CD4-positive, CD25-positive, alpha-beta regulatory T cell (primary cell): ENCODE measurements around the gene PTTG1. TPM values are rescaled to one million over a fixed set of nuclear protein-coding genes. Genes with fewer than 3 reads are reported as not detected.

Source experiments
- ATAC-seq, 2 donors: fragments of 150-1000 bp; cut with Tn5 transposase; one replicate each; pipeline ENCODE4 v1.10.0; 2021; ENCODE audit warnings: low read depth in 2 of 2, moderate number of reproducible peaks in 2 of 2, moderate library complexity in 1 of 2
- DNase-seq, 3 donors: peaks; one replicate each; pipeline versions ENCODE4 v3.0.0 to v3.0.0-alpha.2; 2012 to 2022; ENCODE audit warnings: mixed read lengths in 1 of 3
- H3K27ac ChIP-seq: one replicate; pipeline ENCODE4 v1.7.0; 2013; ENCODE audit warnings: mild to moderate bottlenecking, low read length; ENCODE audit not compliant: insufficient read depth, poor library complexity, severe bottlenecking
- H3K27me3 ChIP-seq: one replicate; pipeline ENCODE4 v1.7.0; 2013; ENCODE audit warnings: low read length; ENCODE audit not compliant: control insufficient read depth, insufficient read depth
- H3K36me3 ChIP-seq: one replicate; pipeline ENCODE4 v1.7.0; 2013; ENCODE audit warnings: mild to moderate bottlenecking, low read length, moderate library complexity; ENCODE audit not compliant: control insufficient read depth, insufficient read depth
- H3K4me1 ChIP-seq: 2 replicates; pipeline ENCODE4 v1.7.0; 2013; ENCODE audit warnings: mild to moderate bottlenecking, low read length; ENCODE audit not compliant: insufficient read depth, control insufficient read depth, poor library complexity, severe bottlenecking
- H3K4me3 ChIP-seq: one replicate; pipeline ENCODE4 v1.7.0; 2013; ENCODE audit warnings: low read depth, mild to moderate bottlenecking, low read length, moderate library complexity
- H3K9me3 ChIP-seq, 2 experiments: 1 replicate in 1 of 2; 2 replicates in 1 of 2; pipeline ENCODE4 v1.7.0; 2013; ENCODE audit warnings: low read length in 2 of 2, mild to moderate bottlenecking in 1 of 2, moderate library complexity in 1 of 2; ENCODE audit not compliant: control insufficient read depth in 2 of 2
- H3K27ac Mint-ChIP-seq, 3 donors: one replicate each; pipeline ENCODE4 v1.8.0; 2020 to 2022; ENCODE audit warnings: mild to moderate bottlenecking in 3 of 3, mixed read lengths in 3 of 3, moderate library complexity in 2 of 3
- H3K27me3 Mint-ChIP-seq: one replicate; pipeline ENCODE4 v1.8.0; 2022; ENCODE audit warnings: mild to moderate bottlenecking, mixed read lengths
- H3K36me3 Mint-ChIP-seq: one replicate; pipeline ENCODE4 v1.8.0; 2020; ENCODE audit warnings: mixed read lengths
- H3K4me1 Mint-ChIP-seq, 4 donors: one replicate each; pipeline ENCODE4 v1.8.0; 2020 to 2022; ENCODE audit warnings: mixed read lengths in 4 of 4, mild to moderate bottlenecking in 1 of 4
- H3K4me3 Mint-ChIP-seq, 4 donors: one replicate each; pipeline ENCODE4 v1.8.0; 2020 to 2022; ENCODE audit warnings: mild to moderate bottlenecking in 4 of 4, mixed read lengths in 4 of 4, moderate library complexity in 3 of 4
- H3K9me3 Mint-ChIP-seq, 7 donors: one replicate each; pipeline ENCODE4 v1.8.0; 2020 to 2022; ENCODE audit warnings: mixed read lengths in 7 of 7, mild to moderate bottlenecking in 3 of 7, moderate library complexity in 2 of 7
- polyA plus RNA-seq, 4 donors: library from polyadenylated mRNA; unstranded; fragments of 300-500 nt; fragmentation: Illumina TruSeq; gene quantifications; one replicate each; pipeline ENCODE4 v1.2.3, GENCODE V29; 2021
- total RNA-seq: library from RNA; stranded (reverse); gene quantifications from one replicate; pipeline ENCODE4 v1.2.3, GENCODE V29; 2022

PTTG1 gene
- total and polyA plus RNA-seq, 5 donors from 2014 or later = 44.5 to 148 (median 100) TPM

- peak overlapping the region in 1 of 3 donors; percentile 41 for H3K27ac Mint-ChIP-seq
- Histone ChIP-seq H3K27me3 (no peaks in the 10 kb centered on the region), H3K4me3 (no peak overlapping the region), H3K27ac (no peak overlapping the region), H3K4me1 (peaks cover 11% of the 10 kb centered on the region), H3K9me3 (no peaks in the 10 kb centered on the region), H3K36me3 (peaks cover 23% of the 10 kb centered on the region)
- H3K36me3 Mint-ChIP-seq = peaks cover 8% of the 10 kb centered on the region
- DNase-seq (no peak), ATAC-seq (no peak)
- H3K9me3 Mint-ChIP-seq = no peaks in the 10 kb centered on the region
- H3K27me3 Mint-ChIP-seq = no peaks in the 10 kb centered on the region
- H3K4me3 Mint-ChIP-seq = peak overlapping the region; percentile 91 to 96 (median 92)
- H3K4me1 Mint-ChIP-seq = peaks cover 8 to 17% (median 13%) of the 10 kb centered on the region in 4 donors
These were observed 22.8 kb upstream of the PTTG1 start for GRCh38 chr5:160398806-160399205.

DNA sequence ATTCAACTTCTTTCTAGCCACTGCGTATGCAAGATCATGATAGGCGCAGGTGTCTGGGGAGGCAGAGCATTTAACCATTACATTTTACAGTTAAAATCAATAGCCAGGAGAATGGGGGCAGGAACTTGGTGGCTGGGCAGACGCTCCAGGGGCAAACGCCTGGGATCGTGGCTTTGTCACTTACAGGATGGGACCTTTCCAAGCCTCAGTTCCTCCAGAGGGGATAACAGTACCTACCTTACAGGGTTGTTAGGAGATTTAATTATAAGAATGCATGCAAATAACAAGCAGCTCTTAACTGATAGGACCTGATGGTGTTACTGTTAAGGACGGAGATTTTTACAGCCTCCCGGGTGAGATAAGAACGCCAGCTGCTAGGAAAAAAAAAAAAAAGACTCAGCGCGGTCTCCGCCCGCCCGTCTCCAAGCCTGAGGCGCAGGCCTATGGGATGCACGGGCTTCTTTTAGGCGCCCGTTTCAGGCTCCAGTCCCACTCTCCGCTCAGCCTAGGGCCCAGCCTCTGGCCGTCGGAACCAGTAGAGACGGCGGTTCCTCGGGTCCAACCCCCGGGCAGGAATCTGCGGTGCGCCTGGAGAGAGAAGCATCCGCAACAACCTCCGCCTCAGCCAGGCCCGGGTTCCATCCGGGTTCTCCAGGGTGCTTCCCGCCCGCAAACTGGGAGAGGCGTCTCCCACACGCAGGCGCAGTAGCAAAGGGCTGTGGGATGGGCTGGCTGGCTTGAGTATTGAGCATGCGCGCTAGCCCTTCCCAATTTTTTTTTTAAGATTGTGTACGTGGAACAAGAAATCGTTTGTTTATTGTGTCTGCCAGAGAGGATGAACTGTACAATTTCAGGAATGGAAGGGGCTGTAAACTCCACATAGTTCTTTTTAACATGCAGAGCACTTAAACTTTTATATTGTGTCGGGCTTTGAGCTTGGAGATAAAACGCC, 22.0 kb upstream of the PTTG1 start, which contains the start of gene FAM200C:
Gene FAM200C (minus strand): TSS at position 653 of the 952 bp plus-strand sequence. CDS start 4,564 bp downstream, outside the sequence.
- H3K4me1 ChIP-seq = peaks cover 11% of the 10 kb centered on the region
- Mint-ChIP-seq H3K27ac (peak within 1 kb of the TSS; percentile 42 to 91 (median 88)), H3K9me3 (no peaks in the 10 kb centered on the region), H3K4me1 (peaks cover 8 to 17% (median 13%) of the 10 kb centered on the region in 4 donors), H3K4me3 (peak within 1 kb of the TSS; percentile 91 to 96 (median 92)), H3K27me3 (no peaks in the 10 kb centered on the region), H3K36me3 (peaks cover 15% of the 10 kb centered on the region)
- no peaks in the 10 kb centered on the region for H3K9me3 ChIP-seq
- ATAC-seq = peak; percentile 54 to 55
- peaks cover 32% of the 10 kb centered on the region for H3K36me3 ChIP-seq
- H3K27me3 ChIP-seq = no peaks in the 10 kb centered on the region
- peak within 1 kb of the TSS; percentile 88 for H3K4me3 ChIP-seq
- peak; percentile 40 to 71 (median 53) for DNase-seq
- peak within 1 kb of the TSS; percentile 8 for H3K27ac ChIP-seq

DNA sequence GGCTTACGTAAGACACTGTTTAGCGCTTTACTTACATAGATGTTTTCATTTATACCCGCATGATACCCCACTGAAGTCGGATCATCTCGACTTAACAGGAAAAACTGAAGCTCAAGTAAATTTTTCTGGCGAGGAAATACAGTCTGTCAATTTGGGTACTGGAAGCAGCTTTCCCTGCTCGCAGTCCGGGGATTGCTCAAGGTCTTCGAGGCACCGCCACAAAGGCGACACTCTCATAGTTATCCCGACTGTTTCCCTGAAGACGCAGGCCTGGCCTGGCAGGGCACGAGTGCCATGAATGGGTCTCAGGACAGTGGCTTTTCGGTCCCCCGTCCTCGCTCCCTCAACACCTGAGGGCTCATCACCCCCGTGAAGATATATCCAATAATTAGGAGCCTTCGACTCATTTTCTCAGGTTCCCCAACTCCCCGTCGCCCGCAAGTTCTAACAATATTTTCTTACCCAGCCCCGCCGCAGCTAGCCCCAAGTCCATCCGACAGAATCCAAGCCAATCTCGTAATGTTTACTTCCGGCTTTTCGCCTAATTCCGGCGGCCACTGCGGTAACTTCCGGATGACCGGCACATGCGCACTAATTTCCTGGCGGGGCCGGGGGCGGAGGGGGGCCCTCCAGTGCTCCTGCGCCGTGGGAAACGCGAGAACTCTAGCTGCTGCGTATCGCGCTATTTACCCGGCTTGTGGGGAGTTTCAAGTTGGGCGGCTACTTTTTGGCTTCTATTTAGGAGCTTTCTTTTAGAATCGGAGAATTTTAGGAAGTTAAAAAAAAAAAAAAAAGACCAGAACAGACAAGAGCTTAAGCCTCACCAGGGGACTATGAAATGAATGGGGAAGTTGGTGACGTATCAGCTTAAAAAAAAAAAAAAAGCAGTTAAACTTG, 2.8 kb upstream of the PTTG1 start, which contains the start of gene SLU7:
Gene SLU7 (minus strand): TSS at position 521 of the 897 bp plus-strand sequence. CDS start 3,787 bp downstream, outside the sequence.
- peaks cover 57% of the 10 kb centered on the region for H3K4me1 ChIP-seq
- H3K27ac ChIP-seq = peak within 1 kb of the TSS; percentile 90
- no peaks in the 10 kb centered on the region for H3K27me3 ChIP-seq
- DNase-seq (peak; percentile 86 to 96 (median 91)), ATAC-seq (peak; percentile 74 to 77)
- Mint-ChIP-seq H3K36me3 (peaks cover 13% of the 10 kb centered on the region), H3K4me1 (peaks cover 42 to 86% (median 68%) of the 10 kb centered on the region in 4 donors), H3K9me3 (no peaks in the 10 kb centered on the region), H3K4me3 (peak within 1 kb of the TSS; percentile 96 to 99 (median 97)), H3K27ac (peak within 1 kb of the TSS; percentile 98 to 100 (median 99)), H3K27me3 (peaks cover 5% of the 10 kb centered on the region)
- peaks cover 15% of the 10 kb centered on the region for H3K36me3 ChIP-seq
- H3K9me3 ChIP-seq = no peaks in the 10 kb centered on the region
- peak within 1 kb of the TSS; percentile 90 for H3K4me3 ChIP-seq

DNA sequence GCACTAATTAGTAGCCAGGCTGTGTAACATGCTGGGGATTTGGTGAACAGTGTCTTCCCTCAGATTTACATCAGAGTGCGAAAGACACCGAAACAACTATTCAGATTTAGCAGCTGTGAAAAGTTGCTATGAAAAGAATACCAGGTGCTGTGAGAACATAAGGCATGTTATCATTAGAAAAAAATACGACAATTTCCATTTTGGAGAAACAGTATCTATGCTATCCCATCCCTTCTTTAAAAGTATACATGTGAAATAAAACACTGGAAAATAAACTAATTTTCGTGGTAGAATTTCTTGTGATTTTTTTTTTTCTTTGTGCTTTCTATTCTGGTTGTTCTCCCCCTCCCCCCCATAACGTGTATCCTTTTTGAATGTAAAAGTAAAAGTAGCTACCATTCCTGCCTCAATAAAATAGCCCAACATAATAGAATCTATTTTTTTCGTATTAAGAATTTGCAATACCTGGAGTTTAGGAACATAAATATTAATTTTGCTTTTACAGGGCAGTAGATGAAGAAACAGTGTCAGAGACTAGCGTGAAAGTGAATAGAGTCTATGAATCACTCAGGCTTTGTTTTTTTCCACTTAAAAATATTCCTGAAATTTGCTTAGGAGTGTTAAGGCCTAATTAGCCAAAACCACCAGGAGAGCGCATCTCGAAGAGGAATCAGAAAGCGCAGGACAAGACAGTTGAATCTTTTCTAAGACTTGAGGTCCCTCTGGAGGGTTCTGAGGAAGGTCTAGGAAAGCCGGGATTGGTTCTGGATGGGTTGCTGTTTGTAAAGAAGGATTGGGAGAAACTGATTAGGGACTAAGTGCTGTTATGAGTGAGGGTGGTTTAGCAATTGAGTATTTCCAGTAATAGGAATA, 2.0 kb upstream of the PTTG1 start:
- peaks cover 6% of the 10 kb centered on the region for H3K36me3 ChIP-seq
- H3K4me3 Mint-ChIP-seq = peak overlapping the region; percentile 96 to 99 (median 97)
- H3K27ac ChIP-seq = peak overlapping the region; percentile 90
- H3K27me3 ChIP-seq = no peaks in the 10 kb centered on the region
- peak overlapping the region; percentile 90 for H3K4me3 ChIP-seq
- H3K27ac Mint-ChIP-seq = peak overlapping the region; percentile 98 to 100 (median 99)
- no peaks in the 10 kb centered on the region for H3K9me3 ChIP-seq
- peak in 1 of 3 donors; percentile 37 for DNase-seq
- peaks cover 5% of the 10 kb centered on the region for H3K27me3 Mint-ChIP-seq
- peaks cover 51 to 95% (median 77%) of the 10 kb centered on the region in 4 donors for H3K4me1 Mint-ChIP-seq
- no peaks in the 10 kb centered on the region for H3K9me3 Mint-ChIP-seq
- peaks cover 66% of the 10 kb centered on the region for H3K4me1 ChIP-seq
- ATAC-seq = no peak
- H3K36me3 Mint-ChIP-seq = peaks cover 11% of the 10 kb centered on the region

GRCh38 chr5:160420331-160420610, 1.4 kb upstream of the PTTG1 start:
- Mint-ChIP-seq H3K36me3 (peaks cover 5% of the 10 kb centered on the region), H3K4me3 (peak overlapping the region; percentile 96 to 99 (median 97)), H3K9me3 (no peaks in the 10 kb centered on the region), H3K27ac (peak overlapping the region; percentile 58 to 99 (median 98)), H3K27me3 (peaks cover 5% of the 10 kb centered on the region), H3K4me1 (peaks cover 57 to 96% (median 78%) of the 10 kb centered on the region in 4 donors)
- ATAC-seq = no peak
- Histone ChIP-seq H3K27me3 (no peaks in the 10 kb centered on the region), H3K9me3 (no peaks in the 10 kb centered on the region), H3K36me3 (peaks cover 2% of the 10 kb centered on the region), H3K4me3 (peak overlapping the region; percentile 90), H3K4me1 (peaks cover 72% of the 10 kb centered on the region), H3K27ac (peak overlapping the region; percentile 90)
- no peak for DNase-seq

- H3K4me1 Mint-ChIP-seq = peaks cover 48 to 77% (median 63%) of the 10 kb centered on the region in 4 donors
- Histone ChIP-seq H3K27me3 (no peaks in the 10 kb centered on the region), H3K36me3 (no peaks in the 10 kb centered on the region), H3K4me1 (peaks cover 64% of the 10 kb centered on the region), H3K4me3 (peak overlapping the region; percentile 92), H3K27ac (peak overlapping the region; percentile 88), H3K9me3 (no peaks in the 10 kb centered on the region)
- peak overlapping the region; percentile 96 to 97 (median 96) for H3K4me3 Mint-ChIP-seq
- peaks cover 2% of the 10 kb centered on the region for H3K36me3 Mint-ChIP-seq
- no peaks in the 10 kb centered on the region for H3K9me3 Mint-ChIP-seq
- peak overlapping the region; percentile 91 to 97 (median 96) for H3K27ac Mint-ChIP-seq
- peaks cover 5% of the 10 kb centered on the region for H3K27me3 Mint-ChIP-seq
- DNase-seq = no peak
- peak; percentile 6 to 12 for ATAC-seq
These were observed 1.4 kb downstream of the PTTG1 start for GRCh38 chr5:160423099-160423498.
